Suprapubic skin (tissue), 4 donors: ENCODE measurements around the gene CCDC167. TPM values are rescaled to one million over a fixed set of nuclear protein-coding genes. Genes with fewer than 3 reads are reported as not detected.

Experiments used
- DNase-seq, 2 donors: peaks; one replicate each; pipeline ENCODE4 v3.0.0-alpha.2; 2019; ENCODE audit warnings: low spot score in 2 of 2
- H3K27ac ChIP-seq: fragments of 200-600 bp; sonication (generic); one replicate; pipeline ENCODE4 v1.5.1; 2019
- H3K27me3 ChIP-seq: fragments of 200-600 bp; sonication (generic); one replicate; pipeline ENCODE4 v1.5.1; 2019
- H3K36me3 ChIP-seq: fragments of 200-600 bp; sonication (generic); one replicate; pipeline ENCODE4 v1.5.1; 2019
- H3K4me1 ChIP-seq: fragments of 200-600 bp; sonication (generic); one replicate; pipeline ENCODE4 v1.5.1; 2019
- H3K4me3 ChIP-seq: fragments of 200-600 bp; sonication (generic); one replicate; pipeline ENCODE4 v1.5.1; 2019; ENCODE audit warnings: mild to moderate bottlenecking
- H3K9me3 ChIP-seq: fragments of 200-600 bp; sonication (generic); one replicate; pipeline ENCODE4 v1.5.1; 2019
- CTCF ChIP-seq, 2 donors: fragments of 200-600 bp in 1 of 2; fragments of 450-650 bp in 1 of 2; sonication (generic) in 1 of 2; IDR thresholded peaks; one replicate each; pipeline ENCODE4 v1.5.1; 2016 to 2019; ENCODE audit warnings: antibody characterized with exemption in 2 of 2, mild to moderate bottlenecking in 1 of 2, moderate library complexity in 1 of 2
- EP300 ChIP-seq: sonication (generic); formaldehyde crosslinking; IDR thresholded peaks from one replicate; pipeline ENCODE4 v1.6.1; 2017; ENCODE audit warnings: antibody characterized with exemption
- POLR2A ChIP-seq, 2 donors: fragments of 450-650 bp; IDR thresholded peaks; one replicate each; pipeline ENCODE4 v1.6.1; 2017; ENCODE audit warnings: antibody characterized with exemption in 2 of 2, mild to moderate bottlenecking in 2 of 2, moderate library complexity in 2 of 2
- POLR2AphosphoS5 ChIP-seq, 3 donors: sonication (generic); formaldehyde crosslinking; IDR thresholded peaks; one replicate each; pipeline ENCODE4 v1.6.1; 2017; ENCODE audit warnings: antibody characterized with exemption in 3 of 3
- WGBS: methylation state at CpG from one replicate; pipeline ENCODE4 v1.1.5; 2018; 5-methylcytosine and 5-hydroxymethylcytosine counted together
- total RNA-seq, 4 donors: library from RNA; depleted of rRNA; stranded (reverse); fragments of >200 nt; gene quantifications; one replicate each; pipeline ENCODE4 v1.1.0, GENCODE V29; 2016

CCDC167 gene
- total RNA-seq, 4 donors from 2014 or later: 16.3 to 31.3 (median 25.1) TPM

GRCh38 chr6:37481711-37482605 lies 17.7 kb downstream of the CCDC167 start:
- peak in 1 of 2 donors; percentile 66 for DNase-seq
- H3K4me3 ChIP-seq: no peak overlapping the region
- 78% methylated on average over 15 of the region's 15 CpGs for WGBS
- H3K27me3 ChIP-seq: no peaks in the 10 kb centered on the region
- no peaks in the 10 kb centered on the region for H3K9me3 ChIP-seq
- no peak overlapping the region for H3K27ac ChIP-seq
- H3K4me1 ChIP-seq: no peaks in the 10 kb centered on the region
- peaks cover 65% of the 10 kb centered on the region for H3K36me3 ChIP-seq
- TF ChIP-seq POLR2AphosphoS5 (IDR thresholded peaks at IDR 0.05) (no peak), EP300 (no peak), POLR2A (IDR thresholded peaks at IDR 0.05) (no peak), CTCF (IDR thresholded peaks at IDR 0.05) (no peak)

GRCh38 chr6:37480951-37481534 lies 18.6 kb downstream of the CCDC167 start:
- no peaks in the 10 kb centered on the region for H3K9me3 ChIP-seq
- H3K27me3 ChIP-seq: no peaks in the 10 kb centered on the region
- DNase-seq: peak in 1 of 2 donors; percentile 43
- H3K4me1 ChIP-seq: no peaks in the 10 kb centered on the region
- TF ChIP-seq POLR2AphosphoS5 (IDR thresholded peaks at IDR 0.05): no peak
- no peak for TF ChIP-seq CTCF (IDR thresholded peaks at IDR 0.05)
- no peak for TF ChIP-seq POLR2A (IDR thresholded peaks at IDR 0.05)
- TF ChIP-seq EP300: no peak
- no peak overlapping the region for H3K4me3 ChIP-seq
- no peak overlapping the region for H3K27ac ChIP-seq
- 76% methylated on average over 7 of the region's 7 CpGs for WGBS
- H3K36me3 ChIP-seq: peaks cover 74% of the 10 kb centered on the region

GRCh38 chr6:37480118-37480736 lies 19.5 kb downstream of the CCDC167 start:
- H3K27ac ChIP-seq: no peak overlapping the region
- TF ChIP-seq POLR2AphosphoS5 (IDR thresholded peaks at IDR 0.05) (no peak), CTCF (IDR thresholded peaks at IDR 0.05) (no peak), EP300 (no peak), POLR2A (IDR thresholded peaks at IDR 0.05) (no peak)
- H3K4me1 ChIP-seq: no peaks in the 10 kb centered on the region
- no peak overlapping the region for H3K4me3 ChIP-seq
- H3K36me3 ChIP-seq: peaks cover 83% of the 10 kb centered on the region
- no CpG with 5 or more reads among the region's 1 CpG for WGBS
- DNase-seq: peak in 1 of 2 donors; percentile 63
- no peaks in the 10 kb centered on the region for H3K27me3 ChIP-seq
- no peaks in the 10 kb centered on the region for H3K9me3 ChIP-seq

- Histone ChIP-seq H3K4me3 (no peak overlapping the region), H3K4me1 (no peaks in the 10 kb centered on the region), H3K27me3 (no peaks in the 10 kb centered on the region), H3K9me3 (no peaks in the 10 kb centered on the region), H3K36me3 (peaks cover 91% of the 10 kb centered on the region), H3K27ac (no peak overlapping the region)
- TF ChIP-seq CTCF (IDR thresholded peaks at IDR 0.05) (no peak), POLR2A (IDR thresholded peaks at IDR 0.05) (no peak), POLR2AphosphoS5 (IDR thresholded peaks at IDR 0.05) (no peak), EP300 (no peak)
- 86% methylated on average over 3 of the region's 6 CpGs for WGBS
- no peak for DNase-seq
Observed at GRCh38 chr6:37479266-37479854, 20.3 kb downstream of the CCDC167 start.
